Measurements from ENCODE around the gene PARD3.

DNA sequence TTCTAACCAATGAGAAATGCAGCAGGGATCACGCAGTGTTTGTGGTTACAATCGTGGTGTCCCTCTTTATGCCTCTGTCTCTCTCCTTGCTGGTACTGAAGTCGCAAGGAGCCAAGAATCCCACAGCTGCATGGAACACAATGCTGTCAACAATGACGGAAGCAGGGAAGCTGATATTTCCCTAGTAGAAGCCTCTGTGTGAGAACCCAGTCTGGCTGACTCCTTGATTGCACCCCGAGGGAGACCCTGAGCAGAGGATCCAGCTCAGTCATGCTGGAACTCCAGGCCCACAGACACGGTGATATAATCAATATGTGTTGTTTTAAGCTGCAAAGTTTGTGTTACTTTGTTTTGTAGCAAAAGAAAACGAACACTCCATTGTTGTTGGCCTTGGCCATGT is 677.9 kb downstream of the PARD3 start:
- TF ChIP-seq, protein P1, sequence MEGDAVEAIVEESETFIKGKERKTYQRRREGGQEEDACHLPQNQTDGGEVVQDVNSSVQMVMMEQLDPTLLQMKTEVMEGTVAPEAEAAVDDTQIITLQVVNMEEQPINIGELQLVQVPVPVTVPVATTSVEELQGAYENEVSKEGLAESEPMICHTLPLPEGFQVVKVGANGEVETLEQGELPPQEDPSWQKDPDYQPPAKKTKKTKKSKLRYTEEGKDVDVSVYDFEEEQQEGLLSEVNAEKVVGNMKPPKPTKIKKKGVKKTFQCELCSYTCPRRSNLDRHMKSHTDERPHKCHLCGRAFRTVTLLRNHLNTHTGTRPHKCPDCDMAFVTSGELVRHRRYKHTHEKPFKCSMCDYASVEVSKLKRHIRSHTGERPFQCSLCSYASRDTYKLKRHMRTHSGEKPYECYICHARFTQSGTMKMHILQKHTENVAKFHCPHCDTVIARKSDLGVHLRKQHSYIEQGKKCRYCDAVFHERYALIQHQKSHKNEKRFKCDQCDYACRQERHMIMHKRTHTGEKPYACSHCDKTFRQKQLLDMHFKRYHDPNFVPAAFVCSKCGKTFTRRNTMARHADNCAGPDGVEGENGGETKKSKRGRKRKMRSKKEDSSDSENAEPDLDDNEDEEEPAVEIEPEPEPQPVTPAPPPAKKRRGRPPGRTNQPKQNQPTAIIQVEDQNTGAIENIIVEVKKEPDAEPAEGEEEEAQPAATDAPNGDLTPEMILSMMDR (IDR thresholded peaks at IDR 0.05; ENCODE audit: poor library complexity): no peak
- no peak for TF ChIP-seq EZH2phosphoT487 (IDR thresholded peaks at IDR 0.05; ENCODE audit: low read depth, severe bottlenecking, unreplicated experiment)
